Kidney (tissue), 14 donors: Measurements from ENCODE around the gene BRD3OS. TPM values are rescaled to one million over a fixed set of nuclear protein-coding genes. Genes with fewer than 3 reads are reported as not detected.

Experiments
- DNase-seq, 5 donors: peaks; one replicate each; pipeline ENCODE4 v3.0.0-alpha.2; 2013 to 2020
- FAIRE-seq: peaks from 2 replicates; lab custom pipeline; 2012; peaks lifted over from hg19 to GRCh38; lab: Jason Lieb, UNC
- H3K27ac ChIP-seq, 2 donors: one replicate each; pipeline ENCODE4 v1.7.0; 2013; ENCODE audit warnings: low read depth in 2 of 2, low read length in 2 of 2, inconsistent platforms in 1 of 2
- H3K27me3 ChIP-seq: one replicate; pipeline ENCODE4 v1.7.1; 2013; ENCODE audit warnings: low read length, inconsistent platforms; ENCODE audit not compliant: control insufficient read depth, insufficient read depth
- H3K36me3 ChIP-seq, 3 donors: one replicate each; pipeline versions ENCODE4 v1.7.0 to v1.7.1; 2013; ENCODE audit warnings: low read length in 3 of 3, control low read depth in 1 of 3, inconsistent platforms in 1 of 3; ENCODE audit not compliant: insufficient read depth in 3 of 3, control insufficient read depth in 2 of 3
- H3K4me1 ChIP-seq, 3 donors: one replicate each; pipeline versions ENCODE4 v1.7.0 to v1.7.1; 2013; ENCODE audit warnings: low read length in 3 of 3, inconsistent platforms in 1 of 3, low read depth in 1 of 3; ENCODE audit not compliant: control insufficient read depth in 2 of 3, insufficient read depth in 2 of 3
- H3K4me3 ChIP-seq, 3 donors: one replicate each; pipeline versions ENCODE4 v1.7.0 to v1.8.1; 2013; ENCODE audit warnings: low read length in 3 of 3, control low read depth in 1 of 3, inconsistent platforms in 1 of 3
- H3K9ac ChIP-seq, 3 donors: one replicate each; pipeline versions ENCODE4 v1.7.0 to v1.7.1; 2013; ENCODE audit warnings: low read length in 3 of 3, control low read depth in 1 of 3, inconsistent platforms in 1 of 3
- H3K9me3 ChIP-seq, 3 donors: one replicate each; pipeline versions ENCODE4 v1.7.0 to v1.7.1; 2013; ENCODE audit warnings: low read length in 3 of 3, control low read depth in 1 of 3, inconsistent platforms in 1 of 3; ENCODE audit not compliant: control insufficient read depth in 2 of 3, insufficient read depth in 1 of 3
- CTCF ChIP-seq: IDR thresholded peaks from 3 replicates; pipeline ENCODE4 v1.5.1; 2012; ENCODE audit warnings: mild to moderate bottlenecking, moderate library complexity, borderline replicate concordance; ENCODE audit not compliant: insufficient read depth; ENCODE audit errors: extremely low read depth
- intact Hi-C: fragments of 100-400 bp; cut with DNase I; formaldehyde crosslinking; loops from one replicate; pipeline ENCODE4 v1.11.1; 2022
- polyA plus RNA-seq: library from polyadenylated mRNA; stranded (reverse); fragments of 350-450 nt; fragmentation: Illumina TruSeq; extraction: RNeasy Lipid Tissue Mini Kit (QIAGEN cat#74804); gene quantifications from one replicate; pipeline ENCODE4 v1.2.3, GENCODE V29; 2014; ENCODE audit warnings: low read depth, low replicate concordance; ENCODE audit not compliant: insufficient read depth
- total RNA-seq: library from RNA; stranded (reverse); fragmentation: NEBNext Ultra II Directional; extraction: Animal tissue kit (Norgen Biotek cat#: 25700); gene quantifications from one replicate; pipeline ENCODE4 v1.2.1, GENCODE V29; 2021
- donor health status: control.
- donor health status: control.
- donor health status: control.
- donor health status: control.
- donor health status: control.
- donor health status: DM: yes; HTN: yes; CAD: no.
- donor health status: Normal renal cell carcinoma (clear cell type).

Gene BRD3OS
- total and polyA plus RNA-seq, 2 donors from 2014 or later = 16.5 to 24.4 TPM

- TF ChIP-seq CTCF = no peak
- Histone ChIP-seq H3K9ac (no peak overlapping the region), H3K36me3 (no peaks in the 10 kb centered on the region), H3K4me3 (no peak overlapping the region), H3K27ac (no peak overlapping the region), H3K9me3 (no peaks in the 10 kb centered on the region), H3K4me1 (peaks cover 0 to 19% (median 6%) of the 10 kb centered on the region in 3 donors), H3K27me3 (no peaks in the 10 kb centered on the region)
- FAIRE-seq (no peak), DNase-seq (peak in 2 of 5 donors; percentile 58 to 65)
- intact Hi-C loops = loop anchor here (5.0 kb wide), 1 partner anchor 203 kb away; no protein-coding TSS in a partner anchor
Observed at GRCh38 chr9:133995012-133995896, 30.0 kb upstream of the BRD3OS start.

- peaks cover 0 to 12% (median 3%) of the 10 kb centered on the region in 3 donors for H3K4me1 ChIP-seq
- no peaks in the 10 kb centered on the region for H3K9me3 ChIP-seq
- TF ChIP-seq CTCF = no peak
- no peak overlapping the region for H3K27ac ChIP-seq
- H3K27me3 ChIP-seq = no peaks in the 10 kb centered on the region
- peak in 1 of 5 donors; percentile 55 for DNase-seq
- no peak overlapping the region for H3K9ac ChIP-seq
- intact Hi-C loops = loop anchor here (5.0 kb wide), 1 partner anchor 205 kb away; no protein-coding TSS in a partner anchor
- FAIRE-seq = no peak
- no peak overlapping the region for H3K4me3 ChIP-seq
- H3K36me3 ChIP-seq = no peaks in the 10 kb centered on the region
Observed at GRCh38 chr9:133996531-133997520, 28.5 kb upstream of the BRD3OS start.

- no peak for FAIRE-seq
- no peaks in the 10 kb centered on the region for H3K27me3 ChIP-seq
- TF ChIP-seq CTCF = no peak
- intact Hi-C loops = loop anchor here (5.0 kb wide), 1 partner anchor 205 kb away; no protein-coding TSS in a partner anchor
- no peak for DNase-seq
- no peak overlapping the region for H3K4me3 ChIP-seq
- H3K36me3 ChIP-seq = no peaks in the 10 kb centered on the region
- H3K9ac ChIP-seq = no peak overlapping the region
- H3K27ac ChIP-seq = no peak overlapping the region
- H3K4me1 ChIP-seq = peaks cover 0 to 12% (median 3%) of the 10 kb centered on the region in 3 donors
- H3K9me3 ChIP-seq = no peaks in the 10 kb centered on the region
Observed at GRCh38 chr9:133997584-133997983, 27.7 kb upstream of the BRD3OS start.
